ENCODE results near the gene MROH7.

DNA sequence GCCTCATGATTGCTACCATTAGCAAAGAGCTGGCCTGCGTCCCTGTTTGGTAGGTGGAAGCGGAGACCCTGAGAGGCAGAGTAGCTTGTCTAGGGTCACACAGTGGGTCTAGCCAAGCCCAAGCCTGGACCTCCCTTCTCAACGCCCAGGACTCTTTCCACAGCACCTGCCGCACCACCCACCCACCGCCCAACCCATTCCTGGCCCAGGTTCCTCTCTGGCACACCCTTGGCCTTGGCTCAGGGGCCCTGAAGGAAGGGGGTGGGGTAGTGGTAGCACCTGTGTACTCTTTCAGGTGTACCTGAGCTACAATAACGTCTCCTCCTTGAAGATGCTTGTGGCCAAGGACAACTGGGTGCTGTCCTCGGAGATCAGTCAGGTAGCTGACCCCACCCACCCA, 37.5 kb upstream of the MROH7 start:
- no peak for TF ChIP-seq CTCF (IDR thresholded peaks at IDR 0.05)
- TF ChIP-seq POLR2AphosphoS5 (IDR thresholded peaks at IDR 0.05), result no peak
- no peak for TF ChIP-seq POLR2A (IDR thresholded peaks at IDR 0.05)
- no peak for TF ChIP-seq EP300 (IDR thresholded peaks at IDR 0.05)
